ENCODE data around the gene SLC25A39. TPM values are rescaled to one million over a fixed set of nuclear protein-coding genes. Genes with fewer than 3 reads are reported as not detected.

Gene SLC25A39
- total and polyA plus RNA-seq, 2 of the 13 experiments (the other 11 are each of a cell fraction or from before 2014, with no cell fraction given): 144 to 151 TPM

GRCh38 chr17:44354582-44355561 is 30.2 kb upstream of the SLC25A39 start (continued):
- TF ChIP-seq ZXDC (CRISPR knock-in tag; IDR thresholded peaks at IDR 0.05) (no peak), LBX2 (CRISPR knock-in tag; IDR thresholded peaks at IDR 0.05; ENCODE audit: borderline replicate concordance) (no peak), ZNF512 (CRISPR knock-in tag; IDR thresholded peaks at IDR 0.05) (no peak), ZBTB2 (CRISPR knock-in tag; IDR thresholded peaks at IDR 0.05; ENCODE audit: low read depth) (0 out of 2 replicates have a peak, but pooled peaks have one; percentile 38), ZNF841 (CRISPR knock-in tag; IDR thresholded peaks at IDR 0.05; ENCODE audit: borderline replicate concordance) (no peak), SMAD1 (CRISPR knock-in tag; IDR thresholded peaks at IDR 0.05; ENCODE audit: borderline replicate concordance, low read depth) (no peak), XBP1 (CRISPR knock-in tag; IDR thresholded peaks at IDR 0.05) (no peak), ZNF747 (CRISPR knock-in tag; IDR thresholded peaks at IDR 0.05; ENCODE audit: borderline replicate concordance) (no peak), ZNF282 (IDR thresholded peaks at IDR 0.05; ENCODE audit: partially characterized antibody) (no peak), BRF2 (CRISPR knock-in tag; IDR thresholded peaks at IDR 0.05) (no peak), TRIM24 (CRISPR knock-in tag; IDR thresholded peaks at IDR 0.05) (no peak), PPARG (CRISPR knock-in tag; conservative IDR thresholded peaks at IDR 0.05) (no peak)
- TF ChIP-seq, protein P1, sequence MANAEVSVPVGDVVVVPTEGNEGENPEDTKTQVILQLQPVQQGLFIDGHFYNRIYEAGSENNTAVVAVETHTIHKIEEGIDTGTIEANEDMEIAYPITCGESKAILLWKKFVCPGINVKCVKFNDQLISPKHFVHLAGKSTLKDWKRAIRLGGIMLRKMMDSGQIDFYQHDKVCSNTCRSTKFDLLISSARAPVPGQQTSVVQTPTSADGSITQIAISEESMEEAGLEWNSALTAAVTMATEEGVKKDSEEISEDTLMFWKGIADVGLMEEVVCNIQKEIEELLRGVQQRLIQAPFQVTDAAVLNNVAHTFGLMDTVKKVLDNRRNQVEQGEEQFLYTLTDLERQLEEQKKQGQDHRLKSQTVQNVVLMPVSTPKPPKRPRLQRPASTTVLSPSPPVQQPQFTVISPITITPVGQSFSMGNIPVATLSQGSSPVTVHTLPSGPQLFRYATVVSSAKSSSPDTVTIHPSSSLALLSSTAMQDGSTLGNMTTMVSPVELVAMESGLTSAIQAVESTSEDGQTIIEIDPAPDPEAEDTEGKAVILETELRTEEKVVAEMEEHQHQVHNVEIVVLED (CRISPR knock-in tag; IDR thresholded peaks at IDR 0.05; ENCODE audit: borderline replicate concordance): no peak
- TF ChIP-seq, protein P2, sequence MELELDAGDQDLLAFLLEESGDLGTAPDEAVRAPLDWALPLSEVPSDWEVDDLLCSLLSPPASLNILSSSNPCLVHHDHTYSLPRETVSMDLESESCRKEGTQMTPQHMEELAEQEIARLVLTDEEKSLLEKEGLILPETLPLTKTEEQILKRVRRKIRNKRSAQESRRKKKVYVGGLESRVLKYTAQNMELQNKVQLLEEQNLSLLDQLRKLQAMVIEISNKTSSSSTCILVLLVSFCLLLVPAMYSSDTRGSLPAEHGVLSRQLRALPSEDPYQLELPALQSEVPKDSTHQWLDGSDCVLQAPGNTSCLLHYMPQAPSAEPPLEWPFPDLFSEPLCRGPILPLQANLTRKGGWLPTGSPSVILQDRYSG (CRISPR knock-in tag; IDR thresholded peaks at IDR 0.05): peak; percentile 55; the same call in 1 of the 2 replicates
